Kasumi-1 (cell line): ENCODE measurements around the gene CATSPERB.
"Not testable (repeated sequence)": the region's sequence is repeated elsewhere in the genome, so short reads cannot be mapped to it uniquely, and the experiment has no call there.

ENCODE experiments used
- DNase-seq, 2 experiments: peaks; one replicate each; lab custom pipeline; 2025; lab: John Stamatoyannopoulos, UW

The CATSPERB gene

GRCh38 chr14:91669867-91670266 is 62.0 kb downstream of the CATSPERB start:
- no peak for DNase-seq

GRCh38 chr14:91667101-91667500 is 64.8 kb downstream of the CATSPERB start:
- DNase-seq: peak; percentile 60 to 67

GRCh38 chr14:91660790-91661189 is 71.1 kb downstream of the CATSPERB start:
- no peak for DNase-seq

GRCh38 chr14:91654836-91655235 is 77.0 kb downstream of the CATSPERB start:
- no peak for DNase-seq

GRCh38 chr14:91653451-91653850 is 78.4 kb downstream of the CATSPERB start:
- DNase-seq: no peak

- DNase-seq: peak; percentile 38 to 55
These were observed 82.0 kb downstream of the CATSPERB start for GRCh38 chr14:91649930-91650329.

- no peak for DNase-seq
These were observed 84.0 kb downstream of the CATSPERB start for GRCh38 chr14:91647856-91648255.

GRCh38 chr14:91636604-91637003 is 95.3 kb downstream of the CATSPERB start:
- no peak for DNase-seq

- DNase-seq: no peak
These were observed 107.1 kb downstream of the CATSPERB start for GRCh38 chr14:91624757-91625156.

GRCh38 chr14:91614187-91614586 is 117.7 kb downstream of the CATSPERB start:
- DNase-seq: no peak

GRCh38 chr14:91613459-91614112 is 118.3 kb downstream of the CATSPERB start:
- no peak for DNase-seq

- DNase-seq: no peak
These were observed 120.4 kb downstream of the CATSPERB start for GRCh38 chr14:91611528-91611927.

- DNase-seq: no peak
These were observed 122.7 kb downstream of the CATSPERB start for GRCh38 chr14:91609161-91609560.

GRCh38 chr14:91607322-91608047 is 124.4 kb downstream of the CATSPERB start:
- DNase-seq: no peak

- peak; percentile 0 to 12 for DNase-seq
These were observed 125.0 kb downstream of the CATSPERB start for GRCh38 chr14:91606851-91607250.

- DNase-seq: not testable (repeated sequence)
These were observed 127.3 kb downstream of the CATSPERB start for GRCh38 chr14:91604611-91605010.

- no peak for DNase-seq
These were observed 131.9 kb downstream of the CATSPERB start for GRCh38 chr14:91599994-91600393.

GRCh38 chr14:91595736-91596135 is 136.2 kb downstream of the CATSPERB start:
- DNase-seq: no peak

GRCh38 chr14:91593957-91594356 is 137.9 kb downstream of the CATSPERB start:
- not testable (repeated sequence) for DNase-seq

- no peak for DNase-seq
These were observed 145.5 kb downstream of the CATSPERB start for GRCh38 chr14:91586410-91586809.

GRCh38 chr14:91585856-91586255 is 146.0 kb downstream of the CATSPERB start:
- DNase-seq: no peak

GRCh38 chr14:91582761-91583160 is 149.1 kb downstream of the CATSPERB start:
- no peak for DNase-seq

GRCh38 chr14:91580876-91581577 is 150.9 kb downstream of the CATSPERB start:
- DNase-seq: no peak
